ENCODE data around the gene EIPR1. TPM values are rescaled to one million over a fixed set of nuclear protein-coding genes. Genes with fewer than 3 reads are reported as not detected.

Gene EIPR1
- polyA plus RNA-seq, 2 of the 4 experiments (the other 2 are of a cell fraction), result 55.0 to 65.0 TPM

GRCh38 chr2:3142210-3142609, 235.4 kb downstream of the EIPR1 start:
- no peak for FAIRE-seq
- 57% methylated on average over 7 of the region's 8 CpGs for WGBS (ENCODE audit: missing lambda C conversion rate)
- Histone ChIP-seq H3K4me1 (no peaks in the 10 kb centered on the region), H3K9me3 (no peaks in the 10 kb centered on the region), H3K4me2 (no peak overlapping the region), H3K27ac (no peak overlapping the region), H3K4me3 (no peak overlapping the region)
- CTCF ChIA-PET, result no interaction called here
- TF ChIP-seq FOSB (CRISPR knock-in tag; IDR thresholded peaks at IDR 0.05) (no peak), POLR2AphosphoS2 (conservative IDR thresholded peaks at IDR 0.05; ENCODE audit: low read length) (no peak), HOXB5 (CRISPR knock-in tag; IDR thresholded peaks at IDR 0.05) (no peak), SREBF2 (IDR thresholded peaks at IDR 0.05) (no peak), MAFK (IDR thresholded peaks at IDR 0.05; ENCODE audit: partially characterized antibody) (no peak), ZFP36 (IDR thresholded peaks at IDR 0.05; ENCODE audit: borderline replicate concordance, partially characterized antibody) (no peak)
- no peak for DNase-seq (ENCODE audit: low read depth in 1 of 2, low spot score in 1 of 2)
- ATAC-seq, result no peak; a peak in 1 of 6 replicates
- POLR2A ChIA-PET, result no interaction called here

- WGBS (ENCODE audit: missing lambda C conversion rate), result 35% methylated on average over 6 of the region's 6 CpGs
- Histone ChIP-seq H3K4me2 (no peak overlapping the region), H3K4me1 (no peaks in the 10 kb centered on the region), H3K4me3 (no peak overlapping the region), H3K9me3 (no peaks in the 10 kb centered on the region), H3K27ac (no peak overlapping the region)
- CTCF ChIA-PET, result no interaction called here
- ATAC-seq, result no peak
- no peak for FAIRE-seq
- no peak for DNase-seq (ENCODE audit: low read depth in 1 of 2, low spot score in 1 of 2)
- no peak for TF ChIP-seq MAZ (IDR thresholded peaks at IDR 0.05; ENCODE audit: borderline replicate concordance, low read depth, low read length)
- TF ChIP-seq SREBF2 (IDR thresholded peaks at IDR 0.05), result no peak
- POLR2A ChIA-PET, result no interaction called here
Observed at GRCh38 chr2:3141696-3142095, 235.9 kb downstream of the EIPR1 start.

GRCh38 chr2:3139906-3140305, 237.7 kb downstream of the EIPR1 start:
- FAIRE-seq (no peak), DNase-seq (ENCODE audit: low read depth in 1 of 2, low spot score in 1 of 2) (no peak), ATAC-seq (no peak)
- H3K4me1 ChIP-seq, result no peaks in the 10 kb centered on the region
- ChIA-PET CTCF (interaction anchor here (1.4 kb wide), 1 partner anchor 10 kb away, joined by 3 read pairs; no protein-coding TSS in a partner anchor), POLR2A (no interaction called here)
- H3K4me3 ChIP-seq, result no peak overlapping the region
- H3K27ac ChIP-seq, result no peak overlapping the region
- no peak for TF ChIP-seq FOSB (CRISPR knock-in tag; IDR thresholded peaks at IDR 0.05)
- TF ChIP-seq RAD21 (conservative IDR thresholded peaks at IDR 0.05 in 1 of 2, IDR thresholded peaks at IDR 0.05 in 1 of 2), result no peak
- no peak for TF ChIP-seq USF2 (IDR thresholded peaks at IDR 0.05)
- no peak for TF ChIP-seq JUN (IDR thresholded peaks at IDR 0.05)
- TF ChIP-seq FOSL2 (IDR thresholded peaks at IDR 0.05), result no peak
- no peak for TF ChIP-seq FOSL2 (CRISPR knock-in tag; IDR thresholded peaks at IDR 0.05)
- TF ChIP-seq KDM1A (IDR thresholded peaks at IDR 0.05; ENCODE audit: low read depth), result no peak
- TF ChIP-seq REST (IDR thresholded peaks at IDR 0.05), result no peak
- no peak for TF ChIP-seq MAZ (IDR thresholded peaks at IDR 0.05; ENCODE audit: borderline replicate concordance, low read depth, low read length)
- TF ChIP-seq EP300 (IDR thresholded peaks at IDR 0.05), result no peak
- no peak for TF ChIP-seq EHMT2 (IDR thresholded peaks at IDR 0.05; ENCODE audit: low read depth)
- peaks cover 8% of the 10 kb centered on the region; the same call in 1 of the 3 replicates for H3K9me3 ChIP-seq
- WGBS (ENCODE audit: missing lambda C conversion rate), result 51% methylated on average over 7 of the region's 7 CpGs
- no peak overlapping the region for H3K4me2 ChIP-seq

Other genes with a start within 250 kb of the EIPR1 start
- 55.0 and 71.8 TPM in 2 replicates for gene TRAPPC12, start 1.9 kb upstream of the EIPR1 start, polyA plus RNA-seq (2011; rRNA removed)
- gene TRAPPC12, start 1.9 kb upstream of the EIPR1 start, polyA plus RNA-seq (2017; fragmentation: RNase III; extraction: RNeasy Plus Mini Kit Qiagen cat#74134 plus additional on column Dnase treatment), result 42.3 to 49.3 TPM (median 44.2 TPM) in 3 replicates
- gene ADI1, start 141.7 kb upstream of the EIPR1 start, polyA plus RNA-seq (2011; rRNA removed), result 42.7 and 47.9 TPM in 2 replicates
- 78.8 to 84.6 TPM (median 84.3 TPM) in 3 replicates for gene ADI1, start 141.7 kb upstream of the EIPR1 start, polyA plus RNA-seq (2017; fragmentation: RNase III; extraction: RNeasy Plus Mini Kit Qiagen cat#74134 plus additional on column Dnase treatment)
- gene RNASEH1, start 180.5 kb upstream of the EIPR1 start, polyA plus RNA-seq (2011; rRNA removed), result 39.7 and 54.3 TPM in 2 replicates
- 55.3 to 59.2 TPM (median 56.8 TPM) in 3 replicates for gene RNASEH1, start 180.5 kb upstream of the EIPR1 start, polyA plus RNA-seq (2017; fragmentation: RNase III; extraction: RNeasy Plus Mini Kit Qiagen cat#74134 plus additional on column Dnase treatment)
- 3,000 and 3,176 TPM in 2 replicates for gene RPS7, start 197.4 kb upstream of the EIPR1 start, polyA plus RNA-seq (2011; rRNA removed)
- 3,153 to 3,802 TPM (median 3,221 TPM) in 3 replicates for gene RPS7, start 197.4 kb upstream of the EIPR1 start, polyA plus RNA-seq (2017; fragmentation: RNase III; extraction: RNeasy Plus Mini Kit Qiagen cat#74134 plus additional on column Dnase treatment)
- gene COLEC11, start 217.3 kb upstream of the EIPR1 start, polyA plus RNA-seq (2011; rRNA removed), result 0.79 and 0.97 TPM in 2 replicates
- gene COLEC11, start 217.3 kb upstream of the EIPR1 start, polyA plus RNA-seq (2017; fragmentation: RNase III; extraction: RNeasy Plus Mini Kit Qiagen cat#74134 plus additional on column Dnase treatment), result 0.24 to 0.51 TPM (median 0.30 TPM) in 3 replicates